GM19035 (cell line): Measurements from ENCODE around the gene SUPV3L1.
"Not testable (repeated sequence)": the region's sequence is repeated elsewhere in the genome, so short reads cannot be mapped to it uniquely, and the experiment has no call there.

ENCODE experiments used
- ATAC-seq: cut with Tn5 transposase; IDR thresholded peaks from one replicate; pipeline ENCODE4 v1.9.1; 2021; ENCODE audit not compliant: unreplicated experiment

Gene SUPV3L1

DNA sequence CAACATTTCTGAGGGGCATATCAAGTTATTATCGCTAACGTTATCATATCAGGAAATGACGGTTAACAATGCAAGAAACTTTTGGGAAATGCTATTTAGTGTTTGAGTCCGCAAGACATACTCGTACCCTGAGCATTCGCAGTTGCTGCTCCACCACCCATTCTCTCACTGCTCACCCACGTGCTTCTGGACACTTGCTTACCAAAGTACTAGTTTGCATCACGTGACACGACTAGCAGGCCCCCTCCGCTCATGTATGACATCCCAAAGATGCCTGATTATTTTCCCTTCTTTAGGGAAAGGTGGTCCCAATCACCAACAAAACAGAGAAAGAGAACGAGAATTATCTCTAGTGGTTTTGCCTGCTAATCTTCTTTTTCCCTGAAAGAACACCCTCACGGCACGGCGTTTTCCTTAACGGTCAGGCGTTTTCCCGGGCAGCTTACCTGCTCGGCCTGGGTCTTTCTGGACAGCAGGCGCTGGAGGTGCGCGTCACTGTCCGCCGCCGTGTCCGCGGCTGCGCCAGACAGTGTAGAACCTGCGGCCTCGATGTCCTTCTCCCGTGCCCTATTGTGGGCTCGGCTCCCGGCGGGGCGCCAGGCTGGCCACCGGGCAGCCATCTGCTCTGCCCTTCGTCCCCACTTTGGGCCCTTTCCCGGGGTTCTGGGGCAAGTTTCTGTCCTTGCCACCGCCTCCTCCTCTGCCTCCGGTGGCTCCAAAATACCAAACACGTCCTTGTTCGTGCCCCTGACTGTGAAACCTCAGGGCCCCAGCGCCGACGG is at the start of gene SUPV3L1:
Gene SUPV3L1 (plus strand): TSS at position 492 of the 782 bp plus-strand sequence. CDS start 58 bp downstream, at position 550.
- peak; percentile 81 for ATAC-seq

DNA sequence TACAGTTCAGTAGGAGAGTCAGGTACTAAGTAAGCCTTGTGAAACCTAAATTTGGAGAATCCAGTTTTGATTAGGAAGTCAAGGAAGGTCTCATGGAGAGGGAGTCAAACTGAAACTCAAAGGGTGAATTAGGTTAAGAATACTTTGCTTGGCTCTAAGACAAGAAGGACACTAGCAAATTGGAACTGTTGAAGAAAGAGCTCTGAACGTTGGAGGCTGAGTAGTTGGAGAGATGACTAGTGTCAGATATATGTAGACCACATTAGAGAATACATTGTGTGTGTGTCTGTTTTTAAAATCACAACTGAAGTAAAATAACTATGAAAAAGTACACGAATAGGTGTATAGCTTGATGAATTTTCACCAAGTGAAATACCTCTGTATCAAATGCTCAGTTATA is 49.8 kb upstream of the SUPV3L1 start:
- ATAC-seq, result no peak

DNA sequence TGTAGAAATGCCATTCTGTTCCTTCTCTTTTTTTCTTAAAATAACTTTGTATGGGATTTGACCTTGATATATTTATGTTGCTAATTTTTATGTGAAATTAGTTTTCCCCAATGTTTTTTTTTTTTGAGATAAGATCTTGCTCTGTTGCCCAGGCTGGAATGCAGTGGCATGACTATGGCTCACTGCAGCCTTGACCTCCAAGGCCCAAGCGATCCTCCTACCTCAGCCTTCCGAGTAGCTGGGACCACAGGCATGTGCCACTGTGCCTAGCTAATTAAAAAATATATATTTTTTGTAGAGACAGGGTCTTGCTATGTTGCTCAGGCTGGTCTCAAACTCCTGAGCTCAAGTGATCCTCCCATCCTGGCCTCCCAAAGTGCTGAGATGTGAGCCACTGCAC is 40.1 kb upstream of the SUPV3L1 start:
- no peak for ATAC-seq

DNA sequence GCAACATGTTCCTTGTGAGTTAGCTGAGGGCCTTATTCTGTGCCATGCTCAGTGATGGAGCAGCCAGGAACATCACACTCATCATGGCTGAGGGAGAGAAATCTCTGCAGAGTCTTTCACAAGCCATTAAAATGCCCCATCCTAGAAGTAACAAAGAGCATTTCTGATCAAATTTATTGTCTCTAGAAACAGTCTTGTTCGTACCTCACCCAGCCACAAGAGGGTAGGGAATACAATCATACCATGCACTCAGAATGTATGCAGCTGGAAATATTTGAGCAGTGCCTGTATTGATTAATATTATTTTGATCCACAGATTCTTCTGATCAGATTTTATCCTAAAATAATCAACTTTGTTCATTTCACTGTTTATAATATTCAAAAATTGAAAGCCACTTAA is 38.7 kb upstream of the SUPV3L1 start:
- ATAC-seq, result no peak

DNA sequence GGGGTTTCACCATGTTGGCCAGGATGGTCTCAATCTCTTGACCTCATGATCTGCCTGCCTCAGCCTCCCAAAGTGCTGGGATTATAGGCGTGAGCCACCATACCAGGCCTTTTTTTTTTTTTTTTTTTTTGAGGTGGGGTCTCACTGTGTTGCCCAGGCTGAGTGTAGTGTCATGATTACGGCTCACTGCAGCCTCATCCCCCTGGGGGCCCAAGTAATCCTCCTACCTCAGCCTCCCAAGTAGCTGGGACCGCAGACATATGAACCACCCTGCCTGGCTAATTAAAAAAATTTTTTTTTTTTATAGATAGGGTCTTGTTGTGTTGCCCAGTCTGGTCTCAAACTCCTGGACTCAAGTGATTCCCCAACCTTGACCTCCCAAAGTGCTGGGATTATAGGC is 38.0 kb upstream of the SUPV3L1 start:
- not testable (repeated sequence) for ATAC-seq

DNA sequence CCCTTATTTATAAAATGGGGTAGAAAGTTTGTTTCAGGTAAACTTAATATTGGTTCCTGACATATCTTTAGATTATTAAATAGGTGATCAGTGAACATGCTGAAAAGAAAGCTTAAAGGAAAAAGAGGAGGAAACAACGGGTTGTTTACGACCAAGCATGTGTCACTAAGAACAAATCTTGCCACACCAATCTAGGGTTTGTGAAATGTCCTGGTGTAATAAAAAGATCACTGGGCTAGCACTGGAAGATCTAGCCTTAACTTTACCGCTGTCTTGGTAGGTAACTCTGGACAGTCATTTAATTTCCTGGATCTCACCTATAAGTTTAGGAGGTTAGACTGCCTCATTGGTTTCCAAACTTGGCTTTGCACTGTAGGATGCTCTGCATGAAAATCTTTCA is 37.1 kb upstream of the SUPV3L1 start:
- no peak for ATAC-seq

DNA sequence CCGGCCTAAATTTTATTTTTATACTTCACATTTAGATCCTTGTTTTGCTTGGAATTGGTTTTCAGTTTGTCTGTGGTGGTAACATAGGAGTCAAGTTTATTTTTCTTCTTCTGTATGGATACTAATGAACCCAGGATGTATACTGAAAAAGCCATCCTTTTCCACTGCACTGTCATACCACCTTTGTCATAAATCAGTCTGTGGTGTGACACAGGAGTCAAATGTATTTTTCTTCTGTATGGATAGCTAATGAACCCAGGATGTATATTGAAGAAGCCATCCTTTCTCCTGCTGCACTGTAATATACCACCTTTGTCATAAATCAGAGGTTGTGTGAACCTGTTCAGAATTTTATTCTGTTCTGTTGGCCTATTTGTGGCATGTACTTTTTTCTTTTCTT is 34.7 kb upstream of the SUPV3L1 start:
- ATAC-seq, result no peak

DNA sequence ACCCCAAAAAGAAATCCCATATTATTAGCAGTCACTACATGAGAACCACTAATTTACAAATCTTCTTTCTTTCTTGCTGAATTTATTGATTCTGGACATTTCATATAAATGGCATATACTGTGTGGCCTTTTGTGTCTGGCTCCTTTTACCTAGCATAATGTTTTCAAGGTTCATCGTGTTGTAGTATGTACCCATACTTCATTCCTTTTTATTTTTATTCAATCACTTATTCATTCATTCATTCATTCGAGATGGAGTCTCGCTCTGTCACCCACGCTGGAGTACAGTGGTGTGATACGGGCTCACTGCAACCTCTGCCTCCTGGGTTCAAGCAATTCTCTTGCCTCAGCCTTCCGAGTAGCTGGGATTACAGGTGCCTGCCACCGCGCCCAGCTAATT is 34.2 kb upstream of the SUPV3L1 start:
- no peak for ATAC-seq

DNA sequence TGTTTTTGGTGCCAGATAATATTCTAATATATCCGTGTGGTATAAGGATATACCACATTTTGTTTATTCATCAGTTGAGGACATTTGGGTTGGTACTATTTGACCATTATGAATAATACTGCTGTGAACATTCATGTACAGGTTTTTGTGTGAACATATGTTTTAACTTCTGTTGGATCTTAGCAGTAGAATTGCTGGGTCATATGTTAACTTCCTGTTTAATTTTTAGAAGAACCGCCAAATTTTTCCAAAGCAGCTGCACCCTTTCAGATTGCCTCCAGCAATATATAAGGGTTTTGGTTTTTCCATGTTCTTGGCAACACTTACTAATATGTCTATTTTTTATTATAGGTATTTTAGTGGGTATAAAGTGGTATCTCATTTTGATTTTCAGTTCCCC is 33.3 kb upstream of the SUPV3L1 start:
- no peak for ATAC-seq

DNA sequence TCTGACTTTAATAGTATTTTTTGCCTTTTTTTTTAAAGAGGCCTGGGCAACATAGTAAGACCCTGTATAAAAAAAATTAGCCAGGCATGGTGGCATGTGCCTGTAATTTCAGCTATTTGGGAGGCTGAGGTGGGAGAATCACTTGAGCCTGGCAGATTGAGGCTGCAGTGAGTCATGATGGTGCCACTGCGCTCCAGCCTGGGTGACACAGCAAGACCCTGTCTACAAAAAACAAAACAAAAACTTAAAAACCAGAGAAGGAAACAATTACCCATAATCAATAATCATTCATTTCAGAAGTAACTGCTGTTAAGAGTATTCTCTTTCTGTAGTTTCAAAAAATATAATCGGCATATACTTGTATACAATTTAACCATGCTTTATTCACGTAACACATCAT is 28.1 kb upstream of the SUPV3L1 start:
- no peak for ATAC-seq

DNA sequence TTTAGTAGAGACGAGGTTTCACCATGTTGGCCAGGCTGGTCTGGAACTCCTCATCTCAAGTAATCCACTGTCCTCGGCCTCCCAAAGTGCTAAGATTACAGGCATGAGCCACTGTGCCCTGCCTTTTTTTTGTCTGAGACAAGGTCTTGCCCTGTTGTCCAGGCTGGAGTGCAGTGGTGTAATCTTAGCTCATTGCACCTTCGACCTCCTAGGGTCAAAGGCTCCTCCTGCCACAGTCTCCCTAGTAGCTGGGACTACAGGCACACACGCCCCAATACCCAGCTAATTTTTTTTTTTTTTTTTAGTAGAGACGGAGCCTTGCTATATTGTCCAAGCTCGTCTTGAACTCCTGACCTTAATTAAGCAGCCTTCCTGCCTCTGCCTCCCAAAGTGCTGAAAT is 26.8 kb upstream of the SUPV3L1 start:
- no peak for ATAC-seq

DNA sequence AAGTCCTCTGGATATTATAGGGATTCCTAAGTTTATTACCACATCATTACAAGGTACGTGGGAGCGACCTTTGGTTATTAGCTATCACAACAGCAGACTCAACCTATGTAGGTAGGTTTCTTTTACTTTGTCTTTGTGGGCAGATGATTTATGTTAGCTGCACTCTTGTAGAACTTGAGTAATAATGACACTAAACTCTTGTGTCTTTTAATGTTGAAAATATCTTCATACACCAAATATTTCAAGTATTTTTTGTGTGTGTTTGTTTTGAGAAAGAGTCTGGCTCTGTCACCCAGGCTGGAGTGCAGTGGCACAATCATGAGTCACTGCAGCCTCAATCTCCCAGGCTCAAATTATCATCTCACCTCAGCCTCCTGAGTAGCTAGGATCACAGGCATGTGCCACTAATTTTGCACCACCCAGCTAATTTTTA is 19.2 kb upstream of the SUPV3L1 start:
- ATAC-seq, result no peak

DNA sequence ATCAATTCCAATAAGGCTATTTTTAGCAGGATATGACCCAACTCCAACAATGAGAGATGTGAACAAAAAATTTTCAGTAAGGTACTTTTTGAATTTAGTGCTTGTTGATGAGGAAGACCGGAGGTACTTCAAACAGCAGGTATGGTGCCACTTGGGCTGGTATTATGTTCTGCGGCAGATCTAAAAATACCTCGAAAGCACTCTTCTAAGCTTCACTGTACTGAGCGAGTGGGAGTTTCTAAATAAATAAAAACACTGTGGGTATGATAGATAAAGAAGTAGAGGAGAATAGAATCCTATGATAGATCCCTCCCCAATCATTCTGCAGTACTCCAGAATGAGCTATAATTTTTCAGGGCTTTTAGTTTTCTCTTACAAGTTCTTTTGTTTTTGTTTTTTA is 11.5 kb upstream of the SUPV3L1 start:
- ATAC-seq, result no peak

DNA sequence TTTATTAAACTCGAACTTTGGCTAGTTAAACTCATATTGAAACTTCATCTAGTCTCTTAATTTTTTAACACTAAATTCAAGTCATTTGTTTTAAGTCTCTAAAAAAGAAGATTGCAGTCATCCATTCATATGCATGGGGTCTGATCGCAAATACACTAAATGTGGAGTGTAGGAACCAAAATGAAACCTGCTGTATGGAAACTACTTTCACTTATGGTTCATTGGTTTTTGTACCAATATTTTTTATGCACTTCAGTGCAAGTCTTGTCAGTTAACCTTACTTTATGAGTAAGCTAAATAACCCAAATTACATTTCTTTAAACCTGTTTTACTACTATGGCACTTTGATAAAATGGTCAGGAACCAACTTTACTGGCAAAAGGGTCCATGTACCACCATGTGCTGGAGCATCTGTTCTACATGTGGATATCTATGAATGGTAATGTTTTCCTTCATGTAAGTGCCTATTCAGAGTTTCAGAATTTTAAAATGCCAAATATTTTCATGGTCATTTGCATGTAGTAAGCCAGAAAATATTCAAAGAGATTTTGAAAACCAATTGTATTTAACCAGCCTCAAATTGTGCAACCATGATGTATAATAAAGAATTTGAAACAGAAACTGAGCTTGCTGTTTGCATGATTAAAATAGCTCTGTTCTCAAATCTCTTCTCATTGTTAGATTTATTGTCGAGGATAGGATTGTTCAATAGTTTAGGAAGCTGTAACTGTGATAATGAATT is 7.6 kb upstream of the SUPV3L1 start:
- ATAC-seq, result no peak

DNA sequence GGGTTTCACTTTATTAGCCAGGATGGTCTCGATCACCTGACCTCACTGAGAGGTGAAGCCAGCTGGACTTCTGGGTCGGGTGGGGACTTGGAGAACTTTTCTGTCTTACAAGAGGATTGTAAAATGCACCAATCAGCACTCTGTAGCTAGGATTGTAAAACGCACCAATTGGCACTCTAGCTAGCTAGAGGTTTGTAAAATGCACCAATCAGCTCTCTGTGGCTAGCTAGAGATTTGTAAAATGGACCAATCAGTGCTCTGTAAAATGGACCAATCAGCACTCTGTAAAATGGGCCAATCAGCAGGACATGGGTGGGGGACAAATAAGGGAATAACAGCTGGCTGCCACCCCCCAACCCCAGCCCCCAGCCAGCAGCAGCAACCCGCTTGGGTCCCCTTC is 4.7 kb upstream of the SUPV3L1 start:
- not testable (repeated sequence) for ATAC-seq

DNA sequence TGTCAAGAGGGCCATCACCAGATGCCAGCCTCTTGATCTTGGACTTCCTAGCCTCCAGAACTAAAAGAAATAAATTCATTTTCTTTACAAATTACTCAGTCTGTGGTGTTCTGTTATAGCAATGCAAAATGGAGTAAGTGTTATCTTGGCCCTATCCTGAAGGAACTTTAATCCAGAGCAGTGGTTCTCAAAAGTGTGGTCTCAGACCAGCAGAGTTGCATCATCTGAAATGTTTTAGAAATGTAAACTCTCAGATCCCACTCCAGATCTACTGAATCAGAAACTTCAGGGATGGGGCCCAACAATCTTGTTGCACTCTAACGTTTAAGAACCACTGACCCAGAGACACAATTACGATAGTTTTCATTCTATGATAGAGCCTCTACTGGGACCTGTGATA is 3.2 kb upstream of the SUPV3L1 start:
- no peak for ATAC-seq

DNA sequence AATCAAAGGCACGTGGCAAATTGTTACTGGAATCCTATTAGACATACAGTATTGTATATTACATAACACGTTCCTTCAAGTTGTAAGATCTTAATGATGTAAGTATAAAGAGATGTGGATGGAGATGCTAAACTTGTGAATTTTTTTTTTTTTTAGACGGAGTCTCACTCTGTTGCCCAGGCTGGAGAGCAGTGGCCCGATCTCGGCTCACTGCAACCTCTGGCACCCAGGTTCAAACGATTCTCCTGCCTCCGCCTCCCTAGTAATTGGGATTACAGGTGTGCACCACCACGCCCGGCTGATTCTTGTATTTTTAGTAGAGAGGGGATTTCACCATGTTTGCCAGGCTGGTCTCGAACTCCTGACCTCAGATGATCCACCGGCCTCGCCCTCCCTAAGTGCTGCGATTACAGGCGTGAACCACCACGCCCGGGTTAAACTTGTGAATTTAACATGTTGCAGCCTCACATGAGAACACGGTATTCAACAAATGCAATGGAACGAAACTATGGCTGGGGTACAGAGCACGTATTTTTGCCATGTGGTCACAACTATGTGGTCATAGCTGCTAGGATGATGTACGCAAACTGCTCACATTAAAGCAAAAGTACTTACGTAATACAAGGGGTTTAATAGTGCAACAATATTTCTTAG is 818 bp upstream of the SUPV3L1 start:
- ATAC-seq, result peak; percentile 29

DNA sequence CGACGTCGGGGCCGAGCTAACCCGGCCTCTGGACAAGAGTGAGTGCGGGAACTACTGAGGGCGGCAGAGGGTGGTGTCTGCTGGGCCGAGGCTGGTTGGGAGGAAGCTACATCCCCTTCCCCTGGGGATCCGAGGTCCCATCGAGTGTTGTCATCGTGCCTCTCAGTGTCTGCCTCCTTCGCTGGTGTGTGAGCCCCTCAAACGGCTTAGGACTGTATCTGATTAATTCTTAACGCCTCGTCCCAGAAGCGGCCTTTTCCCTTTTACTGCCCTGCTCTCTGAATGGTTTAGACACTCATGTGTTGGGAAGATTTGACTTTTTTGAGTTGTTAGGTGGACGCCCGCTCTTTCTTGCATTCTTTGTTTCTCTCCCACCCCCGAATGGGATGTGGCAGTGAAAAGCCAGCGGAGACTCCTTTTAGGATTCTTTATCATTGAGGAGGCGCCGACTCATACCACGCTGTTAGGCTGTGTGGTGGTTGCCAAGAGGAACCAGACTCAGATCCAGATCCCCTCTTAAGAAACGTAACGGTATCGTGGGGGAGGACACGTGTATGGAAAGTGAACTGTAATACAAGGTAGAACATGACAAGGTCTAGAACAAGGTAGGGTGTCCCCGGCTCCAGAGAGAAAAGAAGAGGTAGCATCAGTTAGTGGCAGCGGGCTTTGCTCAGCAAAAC is 631 bp downstream of the SUPV3L1 start:
- no peak for ATAC-seq

DNA sequence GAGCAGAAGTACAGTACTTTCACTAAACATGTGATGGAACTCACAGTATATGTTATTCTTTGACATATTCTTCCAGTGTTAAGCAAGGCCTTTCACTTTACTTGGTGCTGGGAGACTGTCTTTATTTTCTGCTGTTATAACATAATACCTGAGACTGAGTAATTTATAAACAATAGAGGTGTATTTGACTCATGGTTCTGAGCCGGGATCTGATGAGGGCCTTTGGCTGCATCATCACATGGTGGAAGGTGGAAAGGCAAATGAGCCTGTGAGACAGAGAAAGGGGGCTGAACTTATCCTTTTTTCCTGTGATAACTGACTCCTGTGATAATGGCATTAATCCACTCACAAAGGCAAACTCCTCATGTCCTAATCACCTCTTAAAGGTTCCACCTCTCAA is 1.4 kb downstream of the SUPV3L1 start:
- ATAC-seq, result no peak

DNA sequence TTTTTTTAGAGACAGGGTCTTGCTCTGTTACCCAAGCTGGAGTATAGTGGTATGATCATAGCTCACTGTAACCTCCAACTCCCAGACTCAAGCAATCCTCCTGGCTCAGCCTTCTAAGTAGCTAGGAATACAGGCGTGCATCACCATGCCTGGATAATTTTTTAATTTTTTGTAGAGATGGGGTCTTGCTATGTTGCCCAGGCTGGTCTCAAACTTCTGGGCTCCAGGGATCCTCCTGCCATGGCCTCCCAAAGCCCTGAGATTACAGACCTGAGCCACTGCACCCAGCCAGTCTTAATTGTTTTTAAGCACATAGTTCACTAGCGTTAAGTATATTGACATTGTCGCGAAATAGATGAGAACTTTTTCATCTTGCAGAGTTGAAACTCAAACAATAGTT is 2.0 kb downstream of the SUPV3L1 start:
- ATAC-seq, result no peak

DNA sequence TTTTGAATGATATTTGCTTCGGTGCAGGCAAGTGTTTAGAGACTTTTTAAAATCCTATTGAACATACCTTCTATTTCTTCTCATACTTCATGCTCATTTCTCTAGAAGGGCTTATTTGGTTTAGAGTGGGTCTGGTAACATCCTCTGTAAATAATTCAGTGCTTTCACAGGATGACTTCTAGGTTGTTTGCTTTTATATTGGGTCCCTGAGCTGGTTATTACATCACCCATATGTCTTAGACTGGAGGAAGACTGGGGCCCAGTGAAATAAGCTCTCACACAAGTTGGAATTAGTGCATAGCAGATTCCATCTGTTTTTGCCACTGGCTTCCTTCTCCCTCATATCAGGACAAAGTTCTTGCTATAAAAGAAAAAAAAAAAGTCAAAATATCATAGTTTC is 6.5 kb downstream of the SUPV3L1 start:
- no peak for ATAC-seq
